ENCODE data around the gene SMYD3. TPM values are rescaled to one million over a fixed set of nuclear protein-coding genes. Genes with fewer than 3 reads are reported as not detected.

SMYD3 gene
- polyA plus RNA-seq, 1 donor, result 7.1 TPM

- no peak for DNase-seq
These were observed 44.1 kb downstream of the SMYD3 start for GRCh38 chr1:246462986-246463385.

GRCh38 chr1:246460406-246460805 is 46.7 kb downstream of the SMYD3 start:
- DNase-seq, result no peak

GRCh38 chr1:246459221-246459620 is 47.9 kb downstream of the SMYD3 start:
- DNase-seq, result no peak

GRCh38 chr1:246455476-246455875 is 51.6 kb downstream of the SMYD3 start:
- no peak for DNase-seq

- DNase-seq, result no peak
These were observed 52.4 kb downstream of the SMYD3 start for GRCh38 chr1:246454655-246455054.

GRCh38 chr1:246450611-246451251 is 56.3 kb downstream of the SMYD3 start:
- no peak for DNase-seq

GRCh38 chr1:246448373-246448772 is 58.7 kb downstream of the SMYD3 start:
- DNase-seq, result no peak

- no peak for DNase-seq
These were observed 59.6 kb downstream of the SMYD3 start for GRCh38 chr1:246447501-246447900.

- no peak for DNase-seq
These were observed 61.6 kb downstream of the SMYD3 start for GRCh38 chr1:246445503-246445902.

- no peak for DNase-seq
These were observed 62.5 kb downstream of the SMYD3 start for GRCh38 chr1:246444617-246445016.

GRCh38 chr1:246437961-246438360 is 69.1 kb downstream of the SMYD3 start:
- DNase-seq, result no peak

- no peak for DNase-seq
These were observed 71.5 kb downstream of the SMYD3 start for GRCh38 chr1:246435421-246436041.

- DNase-seq, result no peak
These were observed 72.7 kb downstream of the SMYD3 start for GRCh38 chr1:246434335-246434734.

- DNase-seq, result no peak
These were observed 78.4 kb downstream of the SMYD3 start for GRCh38 chr1:246428542-246429308.

GRCh38 chr1:246427611-246428010 is 79.5 kb downstream of the SMYD3 start:
- no peak for DNase-seq

- no peak for DNase-seq
These were observed 81.2 kb downstream of the SMYD3 start for GRCh38 chr1:246425895-246426294.

GRCh38 chr1:246425139-246425794 is 81.8 kb downstream of the SMYD3 start:
- DNase-seq, result no peak

GRCh38 chr1:246420300-246420699 is 86.8 kb downstream of the SMYD3 start:
- no peak for DNase-seq

- no peak for DNase-seq
These were observed 88.3 kb downstream of the SMYD3 start for GRCh38 chr1:246418565-246419312.

GRCh38 chr1:246417813-246418564 is 89.1 kb downstream of the SMYD3 start:
- DNase-seq, result no peak

- no peak for DNase-seq
These were observed 89.8 kb downstream of the SMYD3 start for GRCh38 chr1:246417152-246417812.

All from hindlimb muscle (tissue), 1 donor.